Stimulated activated memory B cell treated with anti-CD40 and anti-IgM and Interleukin-4, amounts not matched to agents 10 μg/mL and 1 μg/mL and 100 μg/mL, for 72 hours (primary cell): ENCODE measurements around the gene MET.
"Not testable (repeated sequence)": the region's sequence is repeated elsewhere in the genome, so short reads cannot be mapped to it uniquely, and the experiment has no call there.

Experiments
- ATAC-seq: fragments of 150-1000 bp; cut with Tn5 transposase; 2 replicates; pipeline ENCODE4 v1.10.0; 2021
- H3K27ac Mint-ChIP-seq: one replicate; pipeline ENCODE4 v1.8.0; 2022; ENCODE audit warnings: mild to moderate bottlenecking, mixed read lengths
- H3K27me3 Mint-ChIP-seq: one replicate; pipeline ENCODE4 v1.8.0; 2022; ENCODE audit warnings: mixed read lengths
- H3K36me3 Mint-ChIP-seq: one replicate; pipeline ENCODE4 v1.8.0; 2022; ENCODE audit warnings: mixed read lengths
- H3K4me1 Mint-ChIP-seq: one replicate; pipeline ENCODE4 v1.8.0; 2022; ENCODE audit warnings: mixed read lengths
- H3K4me3 Mint-ChIP-seq: one replicate; pipeline ENCODE4 v1.8.0; 2022; ENCODE audit warnings: mild to moderate bottlenecking, moderate library complexity, mixed read lengths
- H3K9me3 Mint-ChIP-seq: one replicate; pipeline ENCODE4 v1.8.0; 2022; ENCODE audit warnings: mixed read lengths

The MET gene

DNA sequence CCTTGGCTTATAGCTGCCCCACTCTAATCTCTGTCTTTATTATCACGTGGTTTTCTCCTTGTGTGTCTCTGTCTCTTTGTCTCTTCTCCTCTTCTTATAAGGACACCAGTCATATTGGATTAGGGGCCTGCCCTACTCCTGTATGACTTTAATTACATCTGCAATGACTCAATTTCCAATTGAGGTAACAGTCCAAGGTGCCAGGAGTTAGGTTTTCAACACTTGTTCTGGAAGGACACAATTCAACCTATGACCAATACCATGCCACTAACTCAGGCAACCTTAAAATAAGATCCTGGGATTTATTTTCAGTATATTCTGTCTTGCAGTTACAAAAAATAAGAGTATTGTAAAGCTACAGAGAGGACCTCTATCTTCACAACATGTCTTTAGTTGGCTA lies 21.6 kb upstream of the MET start:
- Mint-ChIP-seq H3K27me3 (peaks cover 20% of the 10 kb centered on the region), H3K27ac (no peak overlapping the region), H3K4me1 (no peaks in the 10 kb centered on the region), H3K36me3 (no peaks in the 10 kb centered on the region), H3K4me3 (no peak overlapping the region), H3K9me3 (no peaks in the 10 kb centered on the region)
- no peak for ATAC-seq

DNA sequence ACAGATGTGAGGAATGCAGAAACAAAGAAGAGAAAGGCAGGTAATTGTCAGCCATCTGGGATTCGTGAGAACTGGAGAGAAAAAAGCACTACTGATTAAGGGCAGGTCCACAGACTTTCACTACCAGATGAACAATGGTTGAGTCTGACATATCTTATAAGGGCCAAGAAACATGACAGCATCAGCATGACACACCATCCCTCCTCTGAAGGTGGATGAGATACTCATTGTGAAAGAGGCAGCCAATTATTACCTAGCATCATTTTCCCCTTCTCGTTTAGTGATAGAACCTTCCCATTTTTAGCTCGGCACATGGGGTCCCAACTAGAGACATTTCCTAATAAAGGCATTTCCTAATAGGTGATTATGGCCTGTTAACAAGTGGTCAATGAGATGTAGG lies 19.2 kb upstream of the MET start:
- H3K27ac Mint-ChIP-seq: no peak overlapping the region
- no peaks in the 10 kb centered on the region for H3K36me3 Mint-ChIP-seq
- no peaks in the 10 kb centered on the region for H3K4me1 Mint-ChIP-seq
- H3K4me3 Mint-ChIP-seq: no peak overlapping the region
- no peaks in the 10 kb centered on the region for H3K9me3 Mint-ChIP-seq
- ATAC-seq: no peak
- peaks cover 17% of the 10 kb centered on the region for H3K27me3 Mint-ChIP-seq

DNA sequence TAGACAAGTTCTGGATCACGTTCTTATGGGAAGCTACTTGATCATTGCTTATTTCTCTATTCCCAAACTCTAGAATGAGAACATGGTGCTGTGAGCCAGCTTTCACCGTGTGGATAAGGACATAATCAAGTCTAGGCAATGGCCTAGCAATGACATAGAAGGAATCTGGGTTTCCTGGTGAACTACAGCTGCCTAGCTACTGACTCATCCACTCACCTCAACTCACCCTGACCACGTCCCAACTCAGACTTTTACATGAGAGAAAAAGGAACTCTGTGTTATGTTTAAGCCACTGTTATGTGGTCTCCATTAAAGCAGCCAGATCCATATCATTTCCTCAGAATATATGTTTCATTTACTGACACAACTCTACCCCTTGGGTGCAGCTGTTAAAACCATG lies 18.8 kb upstream of the MET start:
- no peaks in the 10 kb centered on the region for H3K9me3 Mint-ChIP-seq
- H3K36me3 Mint-ChIP-seq: no peaks in the 10 kb centered on the region
- peak; percentile 47 for ATAC-seq
- no peak overlapping the region for H3K27ac Mint-ChIP-seq
- peaks cover 17% of the 10 kb centered on the region for H3K27me3 Mint-ChIP-seq
- H3K4me3 Mint-ChIP-seq: no peak overlapping the region
- H3K4me1 Mint-ChIP-seq: no peaks in the 10 kb centered on the region

DNA sequence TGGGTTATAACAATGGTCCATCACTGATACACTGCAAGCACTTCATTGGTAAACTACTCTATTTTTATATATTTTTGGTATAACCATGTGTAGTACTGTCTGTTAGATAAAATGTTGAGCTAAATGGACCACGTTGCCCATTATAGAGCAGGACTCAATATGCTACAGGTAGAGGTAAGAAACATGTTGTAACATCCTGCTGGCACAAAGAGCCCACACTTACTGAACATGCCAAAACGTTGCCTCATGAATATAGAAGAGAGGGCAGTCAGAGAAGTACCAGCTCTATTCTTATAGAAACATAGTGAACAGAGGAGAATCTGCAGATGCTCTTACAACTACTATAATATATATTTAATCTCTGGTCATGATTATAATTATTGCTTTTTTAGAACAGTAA lies 18.4 kb upstream of the MET start:
- no peak for ATAC-seq
- Mint-ChIP-seq H3K27ac (no peak overlapping the region), H3K4me3 (no peak overlapping the region), H3K4me1 (no peaks in the 10 kb centered on the region), H3K36me3 (no peaks in the 10 kb centered on the region), H3K9me3 (no peaks in the 10 kb centered on the region), H3K27me3 (peaks cover 17% of the 10 kb centered on the region)

DNA sequence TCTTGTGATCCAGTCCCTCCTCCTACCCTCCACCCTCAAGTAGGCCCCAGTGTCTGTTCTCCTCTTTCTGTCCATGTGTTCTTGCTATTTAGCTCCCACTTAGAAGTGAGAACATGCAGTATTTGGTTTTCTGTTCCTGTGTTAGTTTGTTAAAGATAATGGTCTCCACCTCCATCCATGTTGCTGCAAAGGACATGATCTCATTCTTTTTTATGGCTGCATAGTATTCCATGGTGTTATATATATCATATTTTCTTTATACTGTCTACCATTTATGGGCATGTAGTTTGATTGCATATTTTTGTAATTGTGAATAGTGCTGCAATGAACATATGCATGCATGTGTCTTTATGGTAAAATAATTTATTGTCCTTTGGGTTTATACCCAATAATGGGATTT lies 12.7 kb upstream of the MET start:
- ATAC-seq, H3K27ac Mint-ChIP-seq, H3K4me1 Mint-ChIP-seq, H3K9me3 Mint-ChIP-seq, H3K4me3 Mint-ChIP-seq, H3K36me3 Mint-ChIP-seq: not testable (repeated sequence)
- peaks cover 30% of the 10 kb centered on the region for H3K27me3 Mint-ChIP-seq

DNA sequence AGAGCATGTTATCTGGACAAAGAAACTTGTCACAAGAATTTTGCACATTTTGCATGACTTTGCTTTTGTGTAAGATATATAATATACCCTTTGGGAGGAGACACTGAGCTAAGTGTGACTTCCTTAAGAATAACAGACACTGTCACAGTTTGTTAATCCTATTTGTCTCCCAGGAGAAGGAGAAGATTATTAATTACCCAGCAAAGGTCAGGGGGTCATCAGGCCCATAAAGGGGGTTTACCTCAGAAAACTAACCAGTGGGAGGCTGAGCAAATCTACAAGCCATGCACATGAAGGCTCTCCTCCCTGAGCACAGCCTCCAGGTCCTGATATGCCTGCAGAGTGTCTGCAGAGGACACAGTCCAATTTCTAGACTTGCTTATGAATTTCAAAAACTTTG lies 10.1 kb upstream of the MET start:
- no peaks in the 10 kb centered on the region for H3K36me3 Mint-ChIP-seq
- H3K4me1 Mint-ChIP-seq: no peaks in the 10 kb centered on the region
- H3K4me3 Mint-ChIP-seq: no peak overlapping the region
- H3K9me3 Mint-ChIP-seq: no peaks in the 10 kb centered on the region
- peaks cover 49% of the 10 kb centered on the region for H3K27me3 Mint-ChIP-seq
- no peak overlapping the region for H3K27ac Mint-ChIP-seq
- ATAC-seq: no peak

DNA sequence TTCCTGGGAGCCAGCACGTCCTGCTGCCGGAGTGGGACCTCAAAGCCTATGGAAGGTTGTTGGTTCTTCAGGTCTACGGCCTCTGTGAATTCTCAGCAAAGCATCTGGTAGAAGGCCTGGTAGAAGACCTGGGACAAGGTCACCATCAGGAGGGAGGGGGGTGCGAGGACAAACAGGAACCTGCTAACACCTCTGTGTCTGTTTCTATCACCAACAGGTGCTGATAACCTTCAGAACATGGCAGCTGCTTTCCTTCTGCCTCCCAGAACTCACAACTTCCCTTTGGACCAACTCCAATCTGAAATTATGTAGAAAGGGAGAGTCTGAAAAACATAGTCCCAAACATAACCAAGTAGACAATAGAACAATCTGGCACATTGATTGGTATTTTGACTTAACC lies 8.3 kb upstream of the MET start:
- H3K4me1 Mint-ChIP-seq: no peaks in the 10 kb centered on the region

DNA sequence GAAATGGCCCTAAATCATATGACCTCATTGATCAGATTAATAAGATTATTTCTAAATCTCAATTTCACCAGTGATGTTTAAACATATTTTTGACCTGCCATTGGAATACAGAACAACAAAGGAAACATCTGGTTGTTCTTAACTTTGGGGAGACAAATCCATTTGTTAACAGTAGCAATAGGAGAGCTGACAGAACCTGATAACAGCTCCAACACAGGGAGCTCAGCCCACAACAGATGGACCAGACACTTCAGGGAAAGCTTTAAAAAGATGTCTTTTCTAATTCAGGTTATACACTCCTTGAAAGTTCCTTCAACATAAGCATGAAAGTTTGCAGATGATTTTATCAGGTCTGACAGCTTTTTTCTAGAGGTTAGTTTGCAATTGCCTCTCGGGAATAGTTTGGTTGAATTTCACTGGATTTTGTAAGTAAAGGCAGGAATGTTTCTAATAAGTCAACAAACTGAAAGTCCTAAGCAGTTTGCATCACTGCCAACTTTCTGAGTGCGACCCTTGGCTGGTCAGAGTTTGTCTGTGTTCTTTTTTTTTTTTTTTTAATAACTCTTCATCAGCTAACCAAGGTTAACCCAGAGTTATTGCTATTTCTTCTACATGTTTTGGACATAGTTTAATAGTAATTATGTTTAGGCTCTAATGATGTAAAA lies 6.5 kb upstream of the MET start:
- H3K4me1 Mint-ChIP-seq: no peaks in the 10 kb centered on the region
- ATAC-seq: no peak
- H3K9me3 Mint-ChIP-seq: no peaks in the 10 kb centered on the region
- H3K27me3 Mint-ChIP-seq: peaks cover 72% of the 10 kb centered on the region
- no peak overlapping the region for H3K27ac Mint-ChIP-seq
- H3K4me3 Mint-ChIP-seq: no peak overlapping the region
- H3K36me3 Mint-ChIP-seq: no peaks in the 10 kb centered on the region

More for the DNA sequence above, 8.3 kb upstream of the MET start:
- H3K9me3 Mint-ChIP-seq: no peaks in the 10 kb centered on the region
- no peak for ATAC-seq
- no peak overlapping the region for H3K27ac Mint-ChIP-seq
- no peaks in the 10 kb centered on the region for H3K36me3 Mint-ChIP-seq
- peaks cover 68% of the 10 kb centered on the region for H3K27me3 Mint-ChIP-seq
- no peak overlapping the region for H3K4me3 Mint-ChIP-seq

DNA sequence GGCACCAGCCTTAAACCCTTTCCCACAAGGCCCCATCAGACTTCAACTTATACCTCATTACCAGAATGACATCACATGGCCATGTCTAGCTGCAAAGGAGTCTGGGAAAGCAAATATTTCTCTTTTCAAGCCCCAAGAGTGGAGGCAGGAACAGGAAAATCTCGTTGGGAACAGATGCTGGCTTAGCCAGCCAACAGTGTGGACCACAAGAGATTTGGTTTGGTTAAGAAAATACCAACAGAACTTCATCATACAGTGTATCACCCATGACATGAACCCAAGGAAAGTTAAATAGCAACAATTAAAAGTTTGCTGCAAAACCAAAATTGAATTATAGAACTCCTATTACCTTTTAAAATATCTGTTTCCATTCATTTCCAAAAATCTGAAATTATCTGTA lies 2.2 kb upstream of the MET start:
- no peak for ATAC-seq
- Mint-ChIP-seq H3K27ac (no peak overlapping the region), H3K36me3 (no peaks in the 10 kb centered on the region), H3K4me3 (no peak overlapping the region), H3K27me3 (peaks cover 59% of the 10 kb centered on the region), H3K9me3 (no peaks in the 10 kb centered on the region), H3K4me1 (peaks cover 14% of the 10 kb centered on the region)

DNA sequence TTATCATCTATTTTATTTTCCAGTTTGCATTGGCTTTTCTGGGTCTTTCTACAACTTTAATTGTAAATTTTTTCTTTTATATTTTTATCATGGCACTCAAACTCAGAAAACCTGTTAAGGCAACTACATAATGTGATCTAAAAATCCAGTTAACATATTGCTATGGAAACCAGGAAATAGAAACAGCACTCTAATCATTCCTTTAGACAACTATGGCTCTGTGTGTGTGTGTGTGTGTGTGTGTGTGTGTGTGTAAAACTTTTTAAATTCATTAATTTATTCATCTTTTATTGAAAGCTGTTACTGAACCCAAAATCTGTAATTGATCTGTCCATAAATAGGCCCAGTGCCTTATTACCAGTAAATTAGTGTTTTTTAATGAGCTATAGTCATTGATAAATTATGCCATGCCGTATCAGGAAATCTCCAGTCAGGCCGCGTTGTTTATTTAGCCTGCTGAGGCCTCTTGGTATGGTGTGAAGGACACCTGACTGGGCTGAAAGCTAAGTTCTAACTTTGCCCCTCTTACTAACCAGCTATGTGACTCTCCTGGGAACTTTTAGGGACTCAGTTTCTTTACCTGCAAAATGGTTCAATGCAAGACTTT lies 1.5 kb upstream of the MET start:
- no peak for ATAC-seq
- Mint-ChIP-seq H3K9me3 (no peaks in the 10 kb centered on the region), H3K27me3 (peaks cover 61% of the 10 kb centered on the region), H3K27ac (no peak overlapping the region), H3K4me3 (no peak overlapping the region), H3K4me1 (peaks cover 14% of the 10 kb centered on the region), H3K36me3 (no peaks in the 10 kb centered on the region)

DNA sequence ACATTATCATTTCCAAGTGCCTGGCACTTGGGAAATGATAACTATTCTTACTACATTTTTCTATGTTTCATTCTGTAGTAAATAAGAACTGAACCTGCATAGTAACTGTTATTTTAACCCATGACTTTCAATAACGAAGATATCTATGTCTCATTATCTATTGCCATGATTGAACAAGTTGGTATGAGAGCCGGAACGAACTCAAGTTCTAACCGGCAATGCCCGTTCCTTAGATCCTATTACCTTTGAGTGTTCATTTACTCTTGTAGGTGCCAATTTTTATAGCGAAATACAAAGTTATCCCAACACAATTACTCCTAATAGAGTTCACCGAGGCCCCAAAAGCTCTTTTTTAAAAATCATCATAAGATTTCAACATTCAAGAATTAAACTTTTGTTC lies 885 bp upstream of the MET start:
- Mint-ChIP-seq H3K4me1 (peaks cover 14% of the 10 kb centered on the region), H3K36me3 (no peaks in the 10 kb centered on the region), H3K9me3 (no peaks in the 10 kb centered on the region), H3K4me3 (peak overlapping the region; percentile 80), H3K27ac (peak overlapping the region; percentile 60), H3K27me3 (peaks cover 65% of the 10 kb centered on the region)
- ATAC-seq: no peak

DNA sequence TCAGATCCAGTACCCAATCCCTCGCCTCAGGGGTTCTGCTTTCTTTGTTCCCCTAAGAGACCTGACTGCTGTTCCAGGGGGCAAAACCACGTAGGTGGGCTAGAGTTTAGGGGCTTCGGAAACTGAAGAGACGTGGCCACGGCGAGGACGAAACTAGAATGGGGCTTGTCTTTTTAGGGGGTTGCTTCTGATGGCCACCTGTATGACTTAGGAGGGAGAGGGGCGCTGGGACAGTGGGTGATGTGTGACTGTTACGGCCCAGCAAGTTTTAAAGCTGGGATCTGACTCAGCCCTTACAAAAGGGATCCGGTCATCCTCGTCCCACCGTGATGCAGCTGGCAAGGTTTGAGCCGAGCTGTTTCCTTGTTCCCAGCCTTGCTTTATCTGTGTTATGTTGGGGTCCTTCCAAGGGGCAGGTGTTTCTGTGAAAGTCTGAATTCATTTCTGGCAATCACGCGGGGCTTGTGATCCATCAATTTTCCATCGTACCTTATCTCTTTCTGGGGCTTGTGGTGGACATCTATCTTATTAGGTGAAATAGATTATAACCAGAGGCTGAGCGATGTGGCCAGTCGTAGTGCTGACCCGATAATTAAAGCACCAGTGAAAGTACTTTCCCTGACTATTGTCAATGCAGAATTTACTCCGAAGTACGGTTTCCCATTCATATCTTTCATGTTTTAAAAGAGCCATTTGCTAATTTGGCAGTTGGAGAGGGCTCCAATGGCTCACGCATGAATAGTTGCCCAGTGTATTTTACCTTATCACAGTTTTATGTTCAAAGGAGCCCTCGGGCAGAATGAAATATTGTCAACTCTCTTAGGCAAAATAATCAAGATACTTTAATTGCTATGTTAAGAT lies 830 bp downstream of the MET start:
- no peak for ATAC-seq
- Mint-ChIP-seq H3K9me3 (no peaks in the 10 kb centered on the region), H3K27me3 (peaks cover 65% of the 10 kb centered on the region), H3K27ac (no peak overlapping the region), H3K4me1 (peaks cover 14% of the 10 kb centered on the region), H3K36me3 (no peaks in the 10 kb centered on the region), H3K4me3 (peak overlapping the region; percentile 56)

DNA sequence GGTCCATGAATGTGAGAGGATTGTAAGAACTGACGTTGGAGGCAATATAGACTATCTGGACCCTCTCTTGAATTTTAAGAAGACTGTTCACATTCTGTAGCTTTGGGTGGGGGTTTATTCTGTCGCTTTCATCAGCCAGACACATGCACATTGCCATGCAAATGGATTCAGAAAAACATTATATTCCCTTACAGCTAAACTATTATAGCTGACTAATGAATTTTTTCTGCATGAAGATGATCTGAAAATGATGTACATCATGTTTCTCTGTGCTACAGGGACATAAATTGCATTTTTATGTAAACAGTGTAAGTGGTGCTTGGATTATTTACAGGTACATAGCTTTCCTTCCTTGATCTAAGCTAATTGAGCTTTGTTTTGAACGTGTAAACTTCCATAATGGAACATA lies 1.5 kb downstream of the MET start:
- H3K27me3 Mint-ChIP-seq: peaks cover 64% of the 10 kb centered on the region
- H3K27ac Mint-ChIP-seq: no peak overlapping the region
- no peaks in the 10 kb centered on the region for H3K36me3 Mint-ChIP-seq
- ATAC-seq: no peak
- H3K4me3 Mint-ChIP-seq: no peak overlapping the region
- H3K9me3 Mint-ChIP-seq: no peaks in the 10 kb centered on the region
- peaks cover 14% of the 10 kb centered on the region for H3K4me1 Mint-ChIP-seq

DNA sequence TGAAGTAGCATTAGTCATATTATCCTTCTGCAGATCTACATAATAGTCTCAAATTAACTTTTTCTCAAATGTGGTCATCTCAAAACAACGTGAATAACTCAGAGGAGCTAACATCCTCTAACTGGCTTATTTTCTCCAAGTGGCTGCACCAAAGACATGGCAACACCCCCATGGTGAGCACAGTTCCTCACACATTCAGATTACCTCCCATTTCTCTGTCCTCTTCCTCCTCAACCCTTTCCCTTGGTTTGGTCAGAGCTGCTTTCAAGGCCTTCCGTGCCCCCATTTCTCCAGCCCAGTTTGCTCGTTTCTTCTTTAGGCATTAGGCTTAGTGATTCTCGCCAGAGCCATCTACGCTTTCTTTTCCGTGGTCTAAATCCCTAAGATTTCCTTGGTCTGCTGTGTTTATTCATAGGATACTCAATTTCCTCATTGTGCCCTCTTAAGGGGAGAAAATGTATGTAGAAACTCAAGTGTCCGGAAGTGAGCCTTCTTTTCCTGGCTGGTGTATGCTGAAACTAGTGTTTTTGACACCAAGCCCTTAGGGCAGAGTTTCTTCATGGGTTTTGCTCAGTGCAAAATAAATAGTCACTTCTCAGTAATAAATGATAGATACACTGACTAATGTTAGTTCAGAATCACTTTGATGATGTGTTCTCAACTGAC lies 2.6 kb downstream of the MET start:
- Mint-ChIP-seq H3K27ac (no peak overlapping the region), H3K9me3 (no peaks in the 10 kb centered on the region), H3K36me3 (no peaks in the 10 kb centered on the region), H3K4me1 (peaks cover 19% of the 10 kb centered on the region), H3K27me3 (peaks cover 52% of the 10 kb centered on the region), H3K4me3 (no peak overlapping the region)
- ATAC-seq: no peak

DNA sequence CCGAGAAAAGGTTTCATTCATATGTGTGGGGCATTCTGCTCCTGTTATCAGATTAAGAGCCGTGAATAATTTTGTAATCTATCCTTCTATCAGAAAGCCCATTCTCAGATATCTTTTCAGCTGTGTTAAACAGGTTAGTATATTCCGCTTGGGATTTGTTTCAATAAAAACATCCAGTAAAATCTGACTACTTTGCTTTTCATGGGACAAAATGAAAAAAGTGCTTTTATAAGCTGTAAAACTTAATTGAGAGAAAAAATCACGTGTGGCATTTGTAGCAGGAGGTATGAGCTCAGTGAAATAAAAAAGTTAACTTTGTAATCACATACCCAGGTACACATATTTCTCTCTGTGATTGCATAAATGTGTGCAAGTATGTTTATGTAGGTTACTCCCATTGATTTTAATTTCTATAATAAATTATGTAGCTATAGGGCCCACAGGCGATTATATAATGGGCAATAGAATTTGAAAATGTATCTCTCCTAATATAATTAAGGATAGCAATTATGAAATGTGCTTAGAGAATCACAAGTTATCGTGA lies 3.9 kb downstream of the MET start:
- Mint-ChIP-seq H3K27me3 (peaks cover 49% of the 10 kb centered on the region), H3K4me3 (no peak overlapping the region), H3K36me3 (no peaks in the 10 kb centered on the region), H3K9me3 (no peaks in the 10 kb centered on the region), H3K27ac (no peak overlapping the region), H3K4me1 (peaks cover 21% of the 10 kb centered on the region)
- no peak for ATAC-seq
